PC-3 (cell line): Measurements from ENCODE around the gene PITX1. TPM values are rescaled to one million over a fixed set of nuclear protein-coding genes. Genes with fewer than 3 reads are reported as not detected.

Source experiments
- ATAC-seq: fragments of 200-7000 bp; cut with Tn5 transposase; 2 replicates; pipeline ENCODE4 v1.9.1; 2020; ENCODE audit warnings: mild to moderate bottlenecking, moderate library complexity
- BruUV-seq: library from RNA; stranded (reverse); fragments of 400-500 nt; replicated peaks from 2 replicates; lab custom pipeline; 2021; lab: Mats Ljungman, UMichigan
- CTCF ChIA-PET: fragments of 300-600 bp; sonication (Branson Sonifier 250); formaldehyde crosslinking; loops from one replicate; lab custom pipeline; 2022; ENCODE audit warnings: antibody characterized with exemption; lab: Charles Lee
- POLR2A ChIA-PET: fragments of 300-600 bp; sonication (Branson Sonifier 250); formaldehyde crosslinking; loops from one replicate; lab custom pipeline; 2022; ENCODE audit warnings: antibody characterized with exemption; ENCODE audit not compliant: unreplicated experiment; lab: Charles Lee
- DNase-seq: peaks from one replicate; pipeline ENCODE4 v3.0.0-alpha.2; 2015
- H2AFZ ChIP-seq: fragments of 300-600 bp; sonication (generic); 2 replicates; pipeline ENCODE4 v1.6.0; 2016; ENCODE audit warnings: antibody characterized with exemption, low read length
- H3F3A ChIP-seq: fragments of 300-600 bp; sonication (generic); one replicate; pipeline ENCODE4 v1.6.0; 2017; ENCODE audit warnings: antibody characterized with exemption, low read length, control low read depth, mild to moderate bottlenecking; ENCODE audit not compliant: unreplicated experiment
- H3K27ac ChIP-seq: fragments of 300-600 bp; sonication (generic); 2 replicates; pipeline ENCODE4 v1.5.1; 2016; ENCODE audit warnings: mild to moderate bottlenecking, low read length
- H3K27me3 ChIP-seq: fragments of 300-600 bp; sonication (generic); 2 replicates; pipeline ENCODE4 v1.6.1; 2016; ENCODE audit warnings: low read length, mixed read lengths
- H3K36me3 ChIP-seq: fragments of 300-600 bp; sonication (generic); 2 replicates; pipeline ENCODE4 v1.6.1; 2016; ENCODE audit warnings: low read depth, mixed run types, low read length, mixed read lengths
- H3K4me1 ChIP-seq: fragments of 300-600 bp; sonication (generic); 2 replicates; pipeline ENCODE4 v1.5.1; 2016; ENCODE audit warnings: low read length; ENCODE audit not compliant: insufficient read depth
- H3K4me2 ChIP-seq: fragments of 300-600 bp; sonication (generic); 2 replicates; pipeline ENCODE4 v1.6.0; 2016; ENCODE audit warnings: low read length
- H3K4me3 ChIP-seq: fragments of 300-600 bp; sonication (generic); 2 replicates; pipeline ENCODE4 v1.5.1; 2016; ENCODE audit warnings: mild to moderate bottlenecking, low read length, mixed read lengths
- H3K79me2 ChIP-seq: fragments of 300-600 bp; sonication (generic); 2 replicates; pipeline ENCODE4 v1.6.1; 2017; ENCODE audit warnings: low read length, mixed read lengths
- H3K9ac ChIP-seq: fragments of 300-600 bp; sonication (generic); 2 replicates; pipeline ENCODE4 v1.6.0; 2016; ENCODE audit warnings: mild to moderate bottlenecking, low read length
- H3K9me2 ChIP-seq: fragments of 300-600 bp; sonication (generic); replicated peaks from 2 replicates; pipeline ENCODE4 v1.6.1; 2016; ENCODE audit warnings: mixed run types, low read length, mixed read lengths
- H3K9me3 ChIP-seq: fragments of 300-600 bp; sonication (generic); 2 replicates; pipeline ENCODE4 v1.6.1; 2016; ENCODE audit warnings: low read length, mixed read lengths
- H4K20me1 ChIP-seq: fragments of 300-600 bp; sonication (generic); 2 replicates; pipeline ENCODE4 v1.6.1; 2016; ENCODE audit warnings: low read length, mixed read lengths
- CTCF ChIP-seq: fragments of 300-600 bp; sonication (generic); conservative IDR thresholded peaks from 2 replicates; pipeline ENCODE4 v1.5.1; 2017; ENCODE audit warnings: antibody characterized with exemption, low read depth, mild to moderate bottlenecking, low read length
- EZH2 ChIP-seq: fragments of 300-600 bp; sonication (generic); IDR thresholded peaks from one replicate; pipeline ENCODE4 v1.6.1; 2017; ENCODE audit warnings: antibody characterized with exemption, mild to moderate bottlenecking, low read length; ENCODE audit not compliant: unreplicated experiment
- EZH2phosphoT487 ChIP-seq: fragments of 300-600 bp; sonication (generic); IDR thresholded peaks from 2 replicates; pipeline ENCODE4 v1.6.1; 2018; ENCODE audit warnings: mild to moderate bottlenecking, antibody characterized with exemption, low read length, borderline replicate concordance
- intact Hi-C: fragments of 100-400 bp; cut with micrococcal nuclease; formaldehyde crosslinking; loops from 2 replicates; pipeline ENCODE4 v1.9.0; 2023
- total RNA-seq: library from RNA; depleted of rRNA; stranded (reverse); fragments of >200 nt; gene quantifications from 2 replicates; pipeline ENCODE4 v1.2.3, GENCODE V29; 2014

Gene PITX1
- total RNA-seq, 1 experiment from 2014 or later = 40.8 TPM

- ChIA-PET POLR2A (no interaction called here), CTCF (no interaction called here)
- H3K4me2 ChIP-seq = no peak overlapping the region
- H3K9ac ChIP-seq = no peak overlapping the region
- no peak for TF ChIP-seq EZH2phosphoT487
- no peak for TF ChIP-seq EZH2
- TF ChIP-seq CTCF = no peak
- ATAC-seq = no peak
- BruUV-seq = no TSS peak
- no peaks in the 10 kb centered on the region for H3K9me3 ChIP-seq
- DNase-seq = no peak
- intact Hi-C loops = no loop called here
- no peaks in the 10 kb centered on the region for H3K36me3 ChIP-seq
- H3F3A ChIP-seq = no peaks in the 10 kb centered on the region
- H3K79me2 ChIP-seq = no peaks in the 10 kb centered on the region
- H3K27ac ChIP-seq = no peak overlapping the region
- no peaks in the 10 kb centered on the region for H3K9me2 ChIP-seq
- H4K20me1 ChIP-seq = no peaks in the 10 kb centered on the region
- no peaks in the 10 kb centered on the region for H3K4me1 ChIP-seq
- no peak overlapping the region for H2AFZ ChIP-seq
- H3K27me3 ChIP-seq = no peaks in the 10 kb centered on the region
- no peak overlapping the region for H3K4me3 ChIP-seq
Observed at GRCh38 chr5:135063511-135064234, 29.6 kb upstream of the PITX1 start.

GRCh38 chr5:135063056-135063445 lies 29.0 kb upstream of the PITX1 start:
- no peaks in the 10 kb centered on the region for H3F3A ChIP-seq
- no peaks in the 10 kb centered on the region for H3K36me3 ChIP-seq
- intact Hi-C loops = no loop called here
- CTCF ChIA-PET = no interaction called here
- no peaks in the 10 kb centered on the region for H3K27me3 ChIP-seq
- no peaks in the 10 kb centered on the region for H3K9me2 ChIP-seq
- no peaks in the 10 kb centered on the region for H3K9me3 ChIP-seq
- H3K27ac ChIP-seq = no peak overlapping the region
- H3K4me3 ChIP-seq = no peak overlapping the region
- H3K9ac ChIP-seq = no peak overlapping the region
- no peak overlapping the region for H2AFZ ChIP-seq
- no TSS peak for BruUV-seq
- DNase-seq (no peak), ATAC-seq (no peak)
- POLR2A ChIA-PET = no interaction called here
- TF ChIP-seq CTCF = no peak
- no peak for TF ChIP-seq EZH2phosphoT487
- TF ChIP-seq EZH2 = no peak
- H3K4me2 ChIP-seq = no peak overlapping the region
- no peaks in the 10 kb centered on the region for H3K4me1 ChIP-seq
- no peaks in the 10 kb centered on the region for H3K79me2 ChIP-seq
- H4K20me1 ChIP-seq = no peaks in the 10 kb centered on the region
